Breast epithelium (tissue), 3 donors: ENCODE measurements around the gene IQCE.

Experiments used
- POLR2A ChIP-seq: fragments of 450-650 bp; IDR thresholded peaks from one replicate; pipeline ENCODE4 v1.6.1; 2016; ENCODE audit warnings: antibody characterized with exemption, mild to moderate bottlenecking, moderate library complexity
- TF ChIP-seq, protein P1 (sequence below), 3 donors: fragments of 450-650 bp; IDR thresholded peaks; one replicate each; pipeline ENCODE4 v1.5.1; 2016 to 2017; ENCODE audit warnings: antibody characterized with exemption in 3 of 3, mild to moderate bottlenecking in 3 of 3, moderate library complexity in 3 of 3

DNA sequence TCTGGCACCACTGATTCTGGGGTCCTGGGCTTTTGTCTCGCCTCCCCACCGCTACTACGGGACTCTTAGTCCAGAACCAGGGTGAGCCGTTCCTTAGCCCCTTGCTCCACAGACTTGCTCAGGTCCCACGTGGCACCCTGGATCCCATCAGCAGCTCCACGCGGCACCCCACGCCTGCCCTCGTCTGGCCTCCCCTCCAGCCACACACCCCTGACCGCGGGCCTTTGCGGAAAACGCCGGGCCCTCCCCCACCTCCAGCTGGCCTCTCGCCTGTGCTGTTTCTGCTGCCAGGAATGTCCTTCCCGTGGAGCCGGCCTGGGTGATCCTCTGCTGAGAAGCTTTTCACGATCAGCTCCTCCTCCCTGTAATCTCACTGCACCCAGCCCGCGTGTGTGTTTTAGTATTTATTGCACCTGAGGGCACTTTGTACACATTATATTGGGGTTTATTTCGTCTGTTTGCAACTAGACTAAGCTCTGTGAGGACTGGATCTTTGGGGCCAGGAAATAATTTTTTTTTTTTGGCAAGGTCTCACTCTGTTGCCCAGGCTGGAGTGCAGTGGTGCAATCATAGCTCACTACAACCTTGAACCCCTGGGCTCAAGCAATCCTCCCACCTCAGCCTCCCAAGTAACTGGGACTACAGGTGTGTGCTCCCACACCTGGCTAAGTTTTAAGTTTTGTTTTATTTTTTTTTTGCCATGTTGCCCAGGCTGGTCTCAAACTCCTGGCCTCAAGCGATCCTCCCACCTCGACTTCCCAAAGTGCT is 62.5 kb downstream of the IQCE start:
- TF ChIP-seq, protein P1, sequence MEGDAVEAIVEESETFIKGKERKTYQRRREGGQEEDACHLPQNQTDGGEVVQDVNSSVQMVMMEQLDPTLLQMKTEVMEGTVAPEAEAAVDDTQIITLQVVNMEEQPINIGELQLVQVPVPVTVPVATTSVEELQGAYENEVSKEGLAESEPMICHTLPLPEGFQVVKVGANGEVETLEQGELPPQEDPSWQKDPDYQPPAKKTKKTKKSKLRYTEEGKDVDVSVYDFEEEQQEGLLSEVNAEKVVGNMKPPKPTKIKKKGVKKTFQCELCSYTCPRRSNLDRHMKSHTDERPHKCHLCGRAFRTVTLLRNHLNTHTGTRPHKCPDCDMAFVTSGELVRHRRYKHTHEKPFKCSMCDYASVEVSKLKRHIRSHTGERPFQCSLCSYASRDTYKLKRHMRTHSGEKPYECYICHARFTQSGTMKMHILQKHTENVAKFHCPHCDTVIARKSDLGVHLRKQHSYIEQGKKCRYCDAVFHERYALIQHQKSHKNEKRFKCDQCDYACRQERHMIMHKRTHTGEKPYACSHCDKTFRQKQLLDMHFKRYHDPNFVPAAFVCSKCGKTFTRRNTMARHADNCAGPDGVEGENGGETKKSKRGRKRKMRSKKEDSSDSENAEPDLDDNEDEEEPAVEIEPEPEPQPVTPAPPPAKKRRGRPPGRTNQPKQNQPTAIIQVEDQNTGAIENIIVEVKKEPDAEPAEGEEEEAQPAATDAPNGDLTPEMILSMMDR (IDR thresholded peaks at IDR 0.05), result no peak
- no peak for TF ChIP-seq POLR2A
